GM12864 (cell line): ENCODE measurements around the gene DHRS13.
"Not testable (repeated sequence)": the region's sequence is repeated elsewhere in the genome, so short reads cannot be mapped to it uniquely, and the experiment has no call there.

Experiments used
- DNase-seq: peaks from one replicate; pipeline ENCODE4 v3.0.0-alpha.2; 2011; ENCODE audit warnings: low read depth
- H3K4me3 ChIP-seq: 2 replicates; pipeline ENCODE4 v1.5.1; 2011; ENCODE audit warnings: mild to moderate bottlenecking, low read depth, low read length, control low read depth
- TF ChIP-seq, protein P1 (sequence below): IDR thresholded peaks from 2 replicates; pipeline ENCODE4 v1.5.1; 2011; ENCODE audit warnings: low read depth, mild to moderate bottlenecking, moderate library complexity, low read length, control low read depth, inconsistent platforms; ENCODE audit errors: missing control alignments

Gene DHRS13

DNA sequence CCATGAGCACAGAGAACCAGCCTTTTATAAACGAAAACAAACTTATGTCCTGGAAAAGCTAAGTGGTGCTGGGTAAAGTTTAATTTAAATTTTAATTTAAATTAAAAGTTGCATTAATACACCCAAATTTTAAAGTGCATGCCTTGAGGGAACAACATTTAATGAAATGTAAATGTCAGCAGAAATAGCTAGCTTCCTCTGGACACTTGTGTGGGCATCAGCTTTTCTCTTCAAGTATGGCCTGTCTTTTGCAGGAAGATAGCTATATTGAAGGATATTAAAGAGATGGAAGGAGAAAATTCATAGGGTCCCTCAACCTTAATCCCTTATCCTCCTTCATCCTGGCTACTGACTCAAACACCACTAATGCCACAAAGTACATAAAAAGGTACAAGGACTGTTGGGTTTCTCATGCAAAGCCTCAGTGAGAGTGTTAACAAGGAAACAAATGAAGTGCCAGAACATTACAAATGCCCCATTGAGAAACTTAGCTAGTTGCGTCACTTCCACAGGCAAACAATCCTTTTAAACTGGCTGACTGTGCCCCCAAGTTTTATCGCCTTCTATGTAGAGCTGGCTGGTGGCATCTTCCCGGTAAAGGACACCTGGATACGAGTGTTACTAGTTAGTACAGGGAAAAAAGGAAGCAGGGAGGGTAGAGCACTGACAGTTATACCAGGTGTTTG, 34.3 kb upstream of the DHRS13 start:
- no peak overlapping the region for H3K4me3 ChIP-seq
- no peak for DNase-seq
- TF ChIP-seq, protein P1, sequence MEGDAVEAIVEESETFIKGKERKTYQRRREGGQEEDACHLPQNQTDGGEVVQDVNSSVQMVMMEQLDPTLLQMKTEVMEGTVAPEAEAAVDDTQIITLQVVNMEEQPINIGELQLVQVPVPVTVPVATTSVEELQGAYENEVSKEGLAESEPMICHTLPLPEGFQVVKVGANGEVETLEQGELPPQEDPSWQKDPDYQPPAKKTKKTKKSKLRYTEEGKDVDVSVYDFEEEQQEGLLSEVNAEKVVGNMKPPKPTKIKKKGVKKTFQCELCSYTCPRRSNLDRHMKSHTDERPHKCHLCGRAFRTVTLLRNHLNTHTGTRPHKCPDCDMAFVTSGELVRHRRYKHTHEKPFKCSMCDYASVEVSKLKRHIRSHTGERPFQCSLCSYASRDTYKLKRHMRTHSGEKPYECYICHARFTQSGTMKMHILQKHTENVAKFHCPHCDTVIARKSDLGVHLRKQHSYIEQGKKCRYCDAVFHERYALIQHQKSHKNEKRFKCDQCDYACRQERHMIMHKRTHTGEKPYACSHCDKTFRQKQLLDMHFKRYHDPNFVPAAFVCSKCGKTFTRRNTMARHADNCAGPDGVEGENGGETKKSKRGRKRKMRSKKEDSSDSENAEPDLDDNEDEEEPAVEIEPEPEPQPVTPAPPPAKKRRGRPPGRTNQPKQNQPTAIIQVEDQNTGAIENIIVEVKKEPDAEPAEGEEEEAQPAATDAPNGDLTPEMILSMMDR: no peak

DNA sequence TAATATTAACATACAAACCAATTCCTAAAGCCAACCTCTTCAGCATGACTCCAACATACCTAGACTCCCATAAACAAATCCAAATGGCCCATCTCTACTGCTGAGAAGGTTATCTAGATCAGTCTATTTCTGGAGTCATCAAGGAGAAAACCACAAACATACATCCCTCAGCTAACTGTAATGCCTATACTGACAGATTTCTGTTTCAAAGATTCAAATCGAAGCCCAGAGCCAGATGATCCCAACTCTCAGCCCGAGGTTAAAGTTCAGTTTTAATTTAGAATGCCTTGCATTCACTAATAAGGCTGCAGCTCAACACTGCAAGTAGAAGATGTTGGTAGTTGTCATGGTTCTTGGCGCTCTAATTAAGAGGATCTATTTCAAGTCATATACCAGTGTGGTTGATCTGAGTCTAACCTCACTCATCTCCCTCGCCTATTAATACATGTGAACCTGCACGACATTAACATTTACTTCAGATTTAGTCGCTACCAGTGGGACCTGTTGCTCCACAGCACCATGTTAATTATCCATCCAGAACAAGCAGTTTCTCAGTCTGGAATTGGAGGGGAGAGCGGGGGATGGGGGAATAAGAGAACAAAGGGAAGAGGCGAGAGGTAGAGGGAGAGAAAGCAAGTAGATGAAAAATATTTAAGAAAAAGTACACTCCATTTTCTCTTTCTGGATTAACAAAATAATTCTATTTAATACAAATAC, 33.0 kb upstream of the DHRS13 start:
- TF ChIP-seq, protein P1: no peak
- DNase-seq: no peak
- no peak overlapping the region for H3K4me3 ChIP-seq

DNA sequence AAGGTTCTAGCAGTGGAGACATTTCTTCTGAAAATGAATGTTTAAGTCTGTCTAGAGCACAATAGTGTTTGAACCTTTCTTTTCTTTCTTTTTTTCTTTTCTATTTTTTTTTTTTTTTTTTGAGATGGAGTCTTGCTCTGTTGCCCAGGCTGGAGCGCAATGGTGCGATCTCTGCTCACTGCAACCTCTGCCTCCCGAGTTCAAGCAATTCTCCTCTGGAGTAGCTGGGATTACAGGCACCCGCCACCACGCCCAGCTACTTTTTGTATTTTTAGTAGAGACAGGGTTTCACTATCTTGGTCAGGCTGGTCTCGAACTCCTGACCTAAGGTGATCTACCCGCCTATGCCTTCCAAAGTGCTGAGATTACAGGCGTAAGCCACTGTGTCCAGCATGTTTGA, 31.6 kb upstream of the DHRS13 start:
- H3K4me3 ChIP-seq, DNase-seq: not testable (repeated sequence)

DNA sequence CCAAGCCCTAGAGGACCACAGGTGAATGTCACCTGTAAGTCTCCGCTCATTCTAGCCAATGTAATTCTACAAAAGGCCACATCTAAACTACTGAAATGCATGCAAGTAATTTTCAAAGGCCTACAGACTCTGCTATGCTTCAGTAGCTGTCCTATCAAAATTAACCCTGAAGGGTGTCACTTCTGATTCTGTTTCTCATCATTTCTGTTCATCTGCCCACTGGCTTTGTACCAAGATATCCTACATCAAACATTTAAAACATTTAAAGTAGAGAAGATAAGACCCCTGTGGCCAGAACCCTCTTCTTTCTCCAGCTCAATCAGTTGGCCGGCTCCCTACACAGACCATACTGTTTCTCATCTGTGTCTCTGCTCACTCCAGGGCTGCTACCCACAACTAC, 26.9 kb upstream of the DHRS13 start:
- no peak for DNase-seq
- TF ChIP-seq, protein P1: no peak
- H3K4me3 ChIP-seq: no peak overlapping the region

DNA sequence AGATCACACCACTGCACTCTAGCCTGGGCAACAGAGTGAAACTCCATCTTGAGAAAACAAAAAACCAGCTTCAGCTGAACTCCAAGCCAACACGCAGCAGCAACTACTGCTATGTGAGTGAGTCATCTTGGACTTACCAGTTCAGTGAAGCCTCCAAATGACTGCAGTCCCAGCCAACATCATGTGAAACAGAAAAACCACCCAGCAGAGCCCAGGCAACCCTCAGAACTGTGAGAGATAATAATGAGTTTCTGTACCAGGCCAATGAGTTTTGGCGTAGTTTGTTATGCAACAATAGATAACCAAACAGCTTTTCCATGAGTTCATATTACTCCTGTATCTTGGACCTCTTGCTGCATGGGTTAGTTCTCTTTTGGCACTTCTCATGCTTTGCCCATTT, 25.2 kb upstream of the DHRS13 start:
- H3K4me3 ChIP-seq: no peak overlapping the region
- TF ChIP-seq, protein P1: no peak
- no peak for DNase-seq

DNA sequence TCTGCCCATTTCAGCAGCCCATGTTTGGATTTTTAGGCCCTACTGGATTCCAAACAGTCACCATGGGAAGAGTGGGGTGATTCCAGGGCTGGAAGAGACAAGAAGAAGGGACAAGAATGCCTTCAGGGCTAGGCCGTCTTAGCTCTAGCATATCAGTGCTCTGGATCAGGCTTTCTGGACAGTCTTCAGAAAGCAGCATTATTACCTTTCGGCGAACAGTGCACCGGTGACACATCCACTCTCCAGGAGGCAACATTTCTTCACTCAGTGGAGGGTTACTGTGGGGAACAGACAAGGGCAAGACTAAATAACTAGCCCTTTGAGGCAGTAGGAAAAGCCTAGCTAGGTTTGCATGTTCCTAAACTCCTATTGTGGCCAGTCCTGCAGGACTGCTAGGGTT, 23.9 kb upstream of the DHRS13 start:
- TF ChIP-seq, protein P1: no peak
- no peak overlapping the region for H3K4me3 ChIP-seq
- DNase-seq: no peak

DNA sequence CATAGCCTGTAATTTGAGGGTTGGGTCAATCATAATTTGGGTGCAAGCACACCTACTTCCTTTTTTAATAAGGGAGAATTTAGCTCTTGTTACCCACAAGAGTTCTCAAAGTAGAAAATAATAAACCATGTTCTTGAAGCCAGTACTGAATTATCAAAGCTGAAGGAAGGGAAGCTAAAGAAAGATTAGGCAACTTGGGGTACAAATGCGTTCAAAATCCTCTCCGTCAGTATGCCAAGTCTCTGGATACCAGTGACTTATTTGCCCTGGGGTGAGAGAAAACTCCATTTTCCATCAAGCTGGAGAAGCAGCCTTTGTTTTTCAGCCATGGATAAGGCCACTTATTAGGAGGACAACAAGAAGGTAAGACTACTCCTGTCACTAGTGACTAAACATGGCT, 23.5 kb upstream of the DHRS13 start:
- TF ChIP-seq, protein P1: no peak
- no peak overlapping the region for H3K4me3 ChIP-seq
- no peak for DNase-seq
